Skeletal muscle satellite cell (primary cell): ENCODE measurements around the gene CFAP99. TPM values are rescaled to one million over a fixed set of nuclear protein-coding genes. Genes with fewer than 3 reads are reported as not detected.
"Not testable (repeated sequence)": the region's sequence is repeated elsewhere in the genome, so short reads cannot be mapped to it uniquely, and the experiment has no call there.

Experiments used
- H3K27me3 ChIP-seq: 2 replicates; pipeline ENCODE4 v1.7.0; 2013; ENCODE audit warnings: low read length; ENCODE audit not compliant: control insufficient read depth, insufficient read depth
- H3K36me3 ChIP-seq: 2 replicates; pipeline ENCODE4 v1.7.0; 2013; ENCODE audit warnings: mild to moderate bottlenecking, control low read depth, low read length; ENCODE audit not compliant: insufficient read depth
- H3K4me1 ChIP-seq: 2 replicates; pipeline ENCODE4 v1.7.0; 2013; ENCODE audit warnings: low read length; ENCODE audit not compliant: control insufficient read depth, insufficient read depth
- H3K4me2 ChIP-seq: 2 replicates; pipeline ENCODE4 v1.7.0; 2013; ENCODE audit warnings: mild to moderate bottlenecking, low read length
- H3K4me3 ChIP-seq: 2 replicates; pipeline ENCODE4 v1.7.0; 2013; ENCODE audit warnings: low read length
- H3K9ac ChIP-seq: 2 replicates; pipeline ENCODE4 v1.7.0; 2013; ENCODE audit warnings: mild to moderate bottlenecking, low read depth, low read length, moderate library complexity
- H3K9me3 ChIP-seq: replicated peaks from 2 replicates; pipeline ENCODE4 v1.7.0; 2013; ENCODE audit warnings: mild to moderate bottlenecking, control low read depth, low read length
- total RNA-seq: library from RNA; depleted of rRNA; stranded (reverse); fragments of >200 nt; gene quantifications from 2 replicates; pipeline ENCODE4 v1.2.3, GENCODE V29; 2012; rRNA removed

The CFAP99 gene
- total RNA-seq = under 0.01 TPM in 1 of 2 replicates, not detected in the other

GRCh38 chr4:2418650-2419571, at the start of gene CFAP99:
Gene CFAP99 (plus strand): TSS chr4:2418955.
- peak within 1 kb of the TSS; percentile 25 for H3K9ac ChIP-seq
- peak within 1 kb of the TSS; percentile 100 for H3K4me2 ChIP-seq
- H3K9me3 ChIP-seq = no peaks in the 10 kb centered on the region
- H3K4me3 ChIP-seq = peak within 1 kb of the TSS; percentile 75
- no peaks in the 10 kb centered on the region for H3K36me3 ChIP-seq
- peaks cover 62% of the 10 kb centered on the region for H3K27me3 ChIP-seq
- H3K4me1 ChIP-seq = peaks cover 16% of the 10 kb centered on the region

- Histone ChIP-seq H3K27me3 (peaks cover 7% of the 10 kb centered on the region), H3K36me3 (no peaks in the 10 kb centered on the region), H3K4me1 (no peaks in the 10 kb centered on the region), H3K4me2 (no peak overlapping the region), H3K4me3 (no peak overlapping the region), H3K9ac (no peak overlapping the region), H3K9me3 (peaks cover 9% of the 10 kb centered on the region)
Observed at GRCh38 chr4:2370597-2371320, 48.0 kb upstream of the CFAP99 start.

GRCh38 chr4:2371765-2372487, 46.8 kb upstream of the CFAP99 start:
- Histone ChIP-seq H3K4me3 (no peak overlapping the region), H3K36me3 (no peaks in the 10 kb centered on the region)

GRCh38 chr4:2372488-2373030, 46.2 kb upstream of the CFAP99 start:
- Histone ChIP-seq H3K4me3 (no peak overlapping the region), H3K9ac (no peak overlapping the region), H3K4me1 (no peaks in the 10 kb centered on the region), H3K4me2 (no peak overlapping the region), H3K36me3 (no peaks in the 10 kb centered on the region), H3K27me3 (peaks cover 7% of the 10 kb centered on the region), H3K9me3 (peaks cover 9% of the 10 kb centered on the region)

More at GRCh38 chr4:2371765-2372487, 46.8 kb upstream of the CFAP99 start:
- peaks cover 3% of the 10 kb centered on the region for H3K27me3 ChIP-seq
- H3K9me3 ChIP-seq = peaks cover 9% of the 10 kb centered on the region
- H3K4me1 ChIP-seq = no peaks in the 10 kb centered on the region
- H3K9ac ChIP-seq = no peak overlapping the region
- H3K4me2 ChIP-seq = no peak overlapping the region

- Histone ChIP-seq H3K36me3 (no peaks in the 10 kb centered on the region), H3K4me3 (no peak overlapping the region), H3K4me1 (peaks cover 4% of the 10 kb centered on the region), H3K4me2 (no peak overlapping the region), H3K9ac (no peak overlapping the region), H3K9me3 (peaks cover 7% of the 10 kb centered on the region), H3K27me3 (peaks cover 7% of the 10 kb centered on the region)
Observed at GRCh38 chr4:2373532-2373931, 45.2 kb upstream of the CFAP99 start.

GRCh38 chr4:2375427-2375826, 43.3 kb upstream of the CFAP99 start:
- Histone ChIP-seq H3K9me3 (no peaks in the 10 kb centered on the region), H3K4me1 (peaks cover 9% of the 10 kb centered on the region), H3K36me3 (no peaks in the 10 kb centered on the region), H3K27me3 (peaks cover 22% of the 10 kb centered on the region), H3K4me2 (no peak overlapping the region), H3K4me3 (no peak overlapping the region), H3K9ac (no peak overlapping the region)

GRCh38 chr4:2377241-2377640, 41.5 kb upstream of the CFAP99 start:
- H3K27me3 ChIP-seq = peaks cover 24% of the 10 kb centered on the region
- H3K9me3 ChIP-seq = no peaks in the 10 kb centered on the region
- H3K4me1 ChIP-seq = peaks cover 9% of the 10 kb centered on the region
- no peaks in the 10 kb centered on the region for H3K36me3 ChIP-seq
- H3K4me2 ChIP-seq = no peak overlapping the region
- no peak overlapping the region for H3K4me3 ChIP-seq
- no peak overlapping the region for H3K9ac ChIP-seq

- no peaks in the 10 kb centered on the region for H3K9me3 ChIP-seq
- no peaks in the 10 kb centered on the region for H3K36me3 ChIP-seq
- H3K27me3 ChIP-seq = peaks cover 27% of the 10 kb centered on the region
- H3K4me2 ChIP-seq = peak overlapping the region; percentile 25
- H3K4me1 ChIP-seq = peaks cover 9% of the 10 kb centered on the region
- H3K4me3 ChIP-seq = no peak overlapping the region
- no peak overlapping the region for H3K9ac ChIP-seq
Observed at GRCh38 chr4:2378401-2378800, 40.4 kb upstream of the CFAP99 start.

GRCh38 chr4:2378898-2379297, 39.9 kb upstream of the CFAP99 start:
- Histone ChIP-seq H3K4me3 (no peak overlapping the region), H3K4me1 (peaks cover 9% of the 10 kb centered on the region), H3K9ac (no peak overlapping the region), H3K9me3 (no peaks in the 10 kb centered on the region), H3K27me3 (peaks cover 30% of the 10 kb centered on the region), H3K4me2 (peak overlapping the region; percentile 25), H3K36me3 (no peaks in the 10 kb centered on the region)

- not testable (repeated sequence) for H3K4me3 ChIP-seq
- H3K27me3 ChIP-seq = peaks cover 30% of the 10 kb centered on the region
Observed at GRCh38 chr4:2380589-2380988, 38.2 kb upstream of the CFAP99 start.

GRCh38 chr4:2382769-2383202, 36.0 kb upstream of the CFAP99 start:
- not testable (repeated sequence) for H3K9ac ChIP-seq, H3K9me3 ChIP-seq, H3K4me2 ChIP-seq, H3K4me1 ChIP-seq, H3K4me3 ChIP-seq, H3K36me3 ChIP-seq
- peaks cover 26% of the 10 kb centered on the region for H3K27me3 ChIP-seq

More at GRCh38 chr4:2380589-2380988, 38.2 kb upstream of the CFAP99 start:
- not testable (repeated sequence) for H3K4me2 ChIP-seq, H3K4me1 ChIP-seq, H3K9ac ChIP-seq, H3K36me3 ChIP-seq, H3K9me3 ChIP-seq
